ENCODE results near the gene FCN2. TPM values are rescaled to one million over a fixed set of nuclear protein-coding genes. Genes with fewer than 3 reads are reported as not detected.

FCN2 gene
- total RNA-seq, 2 experiments from 2014 or later = not detected

DNA sequence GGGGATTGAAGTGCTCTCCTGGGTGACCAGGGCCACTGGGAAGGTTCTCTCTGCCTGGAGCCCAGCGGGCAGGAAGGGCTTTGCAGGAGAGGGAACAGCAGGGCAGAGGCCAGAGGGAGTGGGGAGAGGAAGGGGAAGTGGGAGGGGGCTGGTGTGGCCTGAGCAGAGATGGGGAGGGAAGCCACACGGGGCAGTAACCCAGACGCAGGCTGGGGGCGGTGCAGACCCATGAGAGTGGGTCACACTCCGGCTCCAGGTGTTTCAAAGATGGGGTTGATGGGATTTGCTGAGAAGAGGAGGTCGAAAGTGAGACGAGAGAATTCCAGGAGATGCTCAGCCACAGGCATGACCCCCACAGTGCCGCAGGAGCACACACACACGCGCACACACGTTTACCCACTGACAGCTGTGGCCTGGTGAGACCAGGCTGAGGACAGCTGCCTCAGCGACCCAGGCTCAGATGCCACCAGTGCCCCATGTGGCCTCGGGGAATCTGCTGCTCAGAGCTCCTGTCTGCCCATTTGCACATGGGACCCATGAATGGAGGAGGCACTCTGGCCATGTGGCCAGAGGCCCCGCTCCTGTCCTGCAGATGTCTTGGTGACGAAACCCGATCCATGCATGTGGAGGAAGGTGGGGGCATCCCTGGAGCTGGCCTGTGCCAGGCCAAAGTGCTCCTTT is 32.7 kb upstream of the FCN2 start:
- no peak overlapping the region for H3K4me3 ChIP-seq (ENCODE audit: low read depth, low read length, poor library complexity, severe bottlenecking)
- intact Hi-C loops (cut with micrococcal nuclease; ENCODE audit: unreplicated experiment) = no loop called here
- no peaks in the 10 kb centered on the region; the same call in 1 of the 2 replicates for H4K20me1 ChIP-seq (ENCODE audit: insufficient read depth, low read length)
- no peaks in the 10 kb centered on the region for H3K4me1 ChIP-seq (ENCODE audit: insufficient read depth, low read length, poor library complexity, severe bottlenecking)
- no peaks in the 10 kb centered on the region for H3K9me3 ChIP-seq (ENCODE audit: low read length)
- H3K4me2 ChIP-seq (ENCODE audit: low read length) = no peak overlapping the region
- ChIA-PET CTCF (ENCODE audit: unreplicated experiment) (no interaction called here), POLR2A (interaction anchor here (0.6 kb wide), 1 partner anchor 1022 kb away, joined by 3 read pairs; no protein-coding TSS in a partner anchor)
- TF ChIP-seq, protein P1, sequence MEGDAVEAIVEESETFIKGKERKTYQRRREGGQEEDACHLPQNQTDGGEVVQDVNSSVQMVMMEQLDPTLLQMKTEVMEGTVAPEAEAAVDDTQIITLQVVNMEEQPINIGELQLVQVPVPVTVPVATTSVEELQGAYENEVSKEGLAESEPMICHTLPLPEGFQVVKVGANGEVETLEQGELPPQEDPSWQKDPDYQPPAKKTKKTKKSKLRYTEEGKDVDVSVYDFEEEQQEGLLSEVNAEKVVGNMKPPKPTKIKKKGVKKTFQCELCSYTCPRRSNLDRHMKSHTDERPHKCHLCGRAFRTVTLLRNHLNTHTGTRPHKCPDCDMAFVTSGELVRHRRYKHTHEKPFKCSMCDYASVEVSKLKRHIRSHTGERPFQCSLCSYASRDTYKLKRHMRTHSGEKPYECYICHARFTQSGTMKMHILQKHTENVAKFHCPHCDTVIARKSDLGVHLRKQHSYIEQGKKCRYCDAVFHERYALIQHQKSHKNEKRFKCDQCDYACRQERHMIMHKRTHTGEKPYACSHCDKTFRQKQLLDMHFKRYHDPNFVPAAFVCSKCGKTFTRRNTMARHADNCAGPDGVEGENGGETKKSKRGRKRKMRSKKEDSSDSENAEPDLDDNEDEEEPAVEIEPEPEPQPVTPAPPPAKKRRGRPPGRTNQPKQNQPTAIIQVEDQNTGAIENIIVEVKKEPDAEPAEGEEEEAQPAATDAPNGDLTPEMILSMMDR (conservative IDR thresholded peaks at IDR 0.05; ENCODE audit: low read length) = no peak
- no peak for TF ChIP-seq EZH2phosphoT487 (IDR thresholded peaks at IDR 0.05; ENCODE audit: borderline replicate concordance, low read depth, low read length)
- no peak for DNase-seq (ENCODE audit: low spot score)
- H3K79me2 ChIP-seq (ENCODE audit: insufficient read depth, low read depth, low read length) = no peaks in the 10 kb centered on the region
- H3K27ac ChIP-seq (ENCODE audit: low read depth, low read length, poor library complexity, severe bottlenecking) = no peak overlapping the region
- no peak overlapping the region for H2AFZ ChIP-seq (ENCODE audit: low read length)
- no peaks in the 10 kb centered on the region for H3K36me3 ChIP-seq (ENCODE audit: insufficient read depth, low read length)
- H3K9me2 ChIP-seq (ENCODE audit: insufficient read depth, low read length) = no peaks in the 10 kb centered on the region
- BruUV-seq (replicated peaks) = no TSS peak

DNA sequence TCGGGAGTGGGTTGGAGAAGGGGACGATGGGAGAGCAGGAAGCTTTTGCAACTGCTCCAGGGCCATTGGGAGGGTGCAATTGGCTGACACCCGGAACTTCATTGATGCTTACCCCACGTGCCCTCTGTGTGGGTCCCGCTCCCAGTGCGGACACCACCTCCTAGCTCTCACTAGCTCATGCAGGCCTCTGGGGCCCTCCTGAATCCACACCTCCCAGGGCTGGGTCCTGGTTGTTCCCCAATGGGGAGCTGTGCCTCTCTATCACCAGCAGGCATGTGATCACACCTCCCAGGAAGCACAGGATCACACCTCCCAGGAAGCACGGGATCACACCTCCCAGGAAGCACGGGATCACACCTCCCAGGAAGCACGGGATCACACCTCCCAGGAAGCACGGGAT is 32.1 kb upstream of the FCN2 start:
- no peak overlapping the region for H3K4me3 ChIP-seq (ENCODE audit: low read depth, low read length, poor library complexity, severe bottlenecking)
- no TSS peak for BruUV-seq (replicated peaks)
- no peak overlapping the region for H3K4me2 ChIP-seq (ENCODE audit: low read length)
- H3K4me1 ChIP-seq (ENCODE audit: insufficient read depth, low read length, poor library complexity, severe bottlenecking) = no peaks in the 10 kb centered on the region
- no peaks in the 10 kb centered on the region for H4K20me1 ChIP-seq (ENCODE audit: insufficient read depth, low read length)
- CTCF ChIA-PET (ENCODE audit: unreplicated experiment) = no interaction called here
- POLR2A ChIA-PET = interaction anchor here (0.6 kb wide), 1 partner anchor 1021 kb away, joined by 3 read pairs; no protein-coding TSS in a partner anchor
- no peak for TF ChIP-seq EZH2phosphoT487 (IDR thresholded peaks at IDR 0.05; ENCODE audit: borderline replicate concordance, low read depth, low read length)
- TF ChIP-seq, protein P1 (conservative IDR thresholded peaks at IDR 0.05; ENCODE audit: low read length) = no peak
- no peaks in the 10 kb centered on the region for H3K9me2 ChIP-seq (ENCODE audit: insufficient read depth, low read length)
- intact Hi-C loops (cut with micrococcal nuclease; ENCODE audit: unreplicated experiment) = no loop called here
- no peak for DNase-seq (ENCODE audit: low spot score)
- no peak overlapping the region for H2AFZ ChIP-seq (ENCODE audit: low read length)
- no peaks in the 10 kb centered on the region for H3K36me3 ChIP-seq (ENCODE audit: insufficient read depth, low read length)
- no peaks in the 10 kb centered on the region for H3K9me3 ChIP-seq (ENCODE audit: low read length)
- H3K27ac ChIP-seq (ENCODE audit: low read depth, low read length, poor library complexity, severe bottlenecking) = no peak overlapping the region
- no peaks in the 10 kb centered on the region for H3K79me2 ChIP-seq (ENCODE audit: insufficient read depth, low read depth, low read length)

DNA sequence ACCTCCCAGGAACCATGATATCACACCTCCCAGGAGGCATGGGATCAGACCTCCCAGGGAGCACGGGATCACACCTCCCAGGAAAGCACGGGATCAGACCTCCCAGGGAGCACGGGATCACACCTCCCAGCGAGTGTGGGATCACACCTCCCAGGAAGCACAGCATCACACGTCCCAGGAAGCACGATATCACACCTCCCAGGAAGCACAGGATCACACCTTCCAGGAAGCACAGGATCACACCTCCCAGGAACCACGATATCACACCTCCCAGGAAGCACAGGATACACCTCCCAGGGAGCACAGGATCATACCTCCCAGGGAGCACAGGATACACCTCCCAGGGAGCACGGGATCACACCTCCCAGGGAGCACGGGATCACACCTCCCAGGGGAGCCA is 30.0 kb upstream of the FCN2 start:
- no peak overlapping the region for H2AFZ ChIP-seq (ENCODE audit: low read length)
- no TSS peak for BruUV-seq (replicated peaks)
- CTCF ChIA-PET (ENCODE audit: unreplicated experiment) = no interaction called here

More for the DNA sequence above, 30.0 kb upstream of the FCN2 start:
- Histone ChIP-seq H3K79me2 (ENCODE audit: insufficient read depth, low read depth, low read length) (no peaks in the 10 kb centered on the region), H3K4me3 (ENCODE audit: low read depth, low read length, poor library complexity, severe bottlenecking) (no peak overlapping the region), H3K4me2 (ENCODE audit: low read length) (no peak overlapping the region), H3K9me2 (ENCODE audit: insufficient read depth, low read length) (no peaks in the 10 kb centered on the region), H3K27ac (ENCODE audit: low read depth, low read length, poor library complexity, severe bottlenecking) (no peak overlapping the region), H3K9me3 (ENCODE audit: low read length) (no peaks in the 10 kb centered on the region), H4K20me1 (ENCODE audit: insufficient read depth, low read length) (no peaks in the 10 kb centered on the region), H3K36me3 (ENCODE audit: insufficient read depth, low read length) (no peaks in the 10 kb centered on the region), H3K4me1 (ENCODE audit: insufficient read depth, low read length, poor library complexity, severe bottlenecking) (no peaks in the 10 kb centered on the region)
- POLR2A ChIA-PET = no interaction called here
- intact Hi-C loops (cut with micrococcal nuclease; ENCODE audit: unreplicated experiment) = no loop called here
- TF ChIP-seq, protein P1 (conservative IDR thresholded peaks at IDR 0.05; ENCODE audit: low read length) = no peak
- no peak for TF ChIP-seq EZH2phosphoT487 (IDR thresholded peaks at IDR 0.05; ENCODE audit: borderline replicate concordance, low read depth, low read length)
- no peak for DNase-seq (ENCODE audit: low spot score)

Measured in OCI-LY7 (cell line).